Vagina (tissue), 2 donors: Measurements from ENCODE around the gene AGRN. TPM values are rescaled to one million over a fixed set of nuclear protein-coding genes. Genes with fewer than 3 reads are reported as not detected.

Source experiments
- DNase-seq, 2 donors: peaks; one replicate each; pipeline ENCODE4 v3.0.0-alpha.2; 2017; ENCODE audit errors: extremely low spot score in 2 of 2
- H3K27ac ChIP-seq: fragments of 200-600 bp; sonication (generic); one replicate; pipeline ENCODE4 v1.5.1; 2019
- H3K27me3 ChIP-seq: fragments of 200-600 bp; sonication (generic); one replicate; pipeline ENCODE4 v1.5.1; 2019
- H3K36me3 ChIP-seq, 2 donors: fragments of 200-600 bp; sonication (generic); one replicate each; pipeline ENCODE4 v1.5.1; 2017 to 2019
- H3K4me1 ChIP-seq: fragments of 200-600 bp; sonication (generic); one replicate; pipeline ENCODE4 v1.5.1; 2019
- H3K4me3 ChIP-seq, 2 donors: fragments of 200-600 bp; sonication (generic); 1 replicate in 1 of 2; 2 replicates in 1 of 2; pipeline ENCODE4 v1.5.1; 2016 to 2019
- H3K9me3 ChIP-seq: fragments of 200-600 bp; sonication (generic); one replicate; pipeline ENCODE4 v1.5.1; 2019
- POLR2A ChIP-seq, 2 donors: fragments of 450-650 bp; IDR thresholded peaks; one replicate each; pipeline ENCODE4 v1.6.1; 2017; ENCODE audit warnings: antibody characterized with exemption in 2 of 2, mild to moderate bottlenecking in 2 of 2, moderate library complexity in 2 of 2
- POLR2AphosphoS5 ChIP-seq, 2 donors: sonication (generic); formaldehyde crosslinking; IDR thresholded peaks; one replicate each; pipeline ENCODE4 v1.9.0; 2017; ENCODE audit warnings: antibody characterized with exemption in 2 of 2, mild to moderate bottlenecking in 2 of 2, low read depth in 1 of 2; ENCODE audit not compliant: insufficient read depth in 1 of 2
- intact Hi-C: fragments of 100-400 bp; cut with DNase I; formaldehyde crosslinking; loops from one replicate; pipeline ENCODE4 v1.15.1; 2023
- total RNA-seq: library from RNA; depleted of rRNA; stranded (reverse); fragments of >200 nt; gene quantifications from one replicate; pipeline ENCODE4 v1.2.3, GENCODE V29; 2016
- TF ChIP-seq, protein P1 (sequence below), 3 experiments: fragments of 450-650 bp in 2 of 3; fragments of 200-600 bp in 1 of 3; sonication (generic) in 1 of 3; IDR thresholded peaks; one replicate each; pipeline ENCODE4 v1.5.1; 2017 to 2019; ENCODE audit warnings: antibody characterized with exemption in 3 of 3, mild to moderate bottlenecking in 2 of 3, moderate library complexity in 2 of 3

AGRN gene
- total RNA-seq, 1 donor from 2014 or later = 25.5 TPM

DNA sequence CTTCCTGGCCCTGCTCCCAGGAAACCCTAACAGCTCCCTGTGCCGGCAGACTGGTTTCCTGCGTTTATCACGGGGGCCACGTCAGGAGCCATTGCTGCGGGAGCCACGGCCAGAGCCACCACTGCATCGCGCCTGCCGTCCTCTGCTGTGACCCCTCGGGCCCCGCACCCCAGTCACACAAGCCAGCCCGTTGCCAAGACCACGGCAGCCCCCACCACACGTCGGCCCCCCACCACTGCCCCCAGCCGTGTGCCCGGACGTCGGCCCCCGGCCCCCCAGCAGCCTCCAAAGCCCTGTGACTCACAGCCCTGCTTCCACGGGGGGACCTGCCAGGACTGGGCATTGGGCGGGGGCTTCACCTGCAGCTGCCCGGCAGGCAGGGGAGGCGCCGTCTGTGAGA lies 28.0 kb downstream of the AGRN start:
- TF ChIP-seq POLR2A (IDR thresholded peaks at IDR 0.05) (no peak), POLR2AphosphoS5 (IDR thresholded peaks at IDR 0.05; ENCODE audit: insufficient read depth in 1 of 2, low read depth in 1 of 2) (no peak)
- TF ChIP-seq, protein P1, sequence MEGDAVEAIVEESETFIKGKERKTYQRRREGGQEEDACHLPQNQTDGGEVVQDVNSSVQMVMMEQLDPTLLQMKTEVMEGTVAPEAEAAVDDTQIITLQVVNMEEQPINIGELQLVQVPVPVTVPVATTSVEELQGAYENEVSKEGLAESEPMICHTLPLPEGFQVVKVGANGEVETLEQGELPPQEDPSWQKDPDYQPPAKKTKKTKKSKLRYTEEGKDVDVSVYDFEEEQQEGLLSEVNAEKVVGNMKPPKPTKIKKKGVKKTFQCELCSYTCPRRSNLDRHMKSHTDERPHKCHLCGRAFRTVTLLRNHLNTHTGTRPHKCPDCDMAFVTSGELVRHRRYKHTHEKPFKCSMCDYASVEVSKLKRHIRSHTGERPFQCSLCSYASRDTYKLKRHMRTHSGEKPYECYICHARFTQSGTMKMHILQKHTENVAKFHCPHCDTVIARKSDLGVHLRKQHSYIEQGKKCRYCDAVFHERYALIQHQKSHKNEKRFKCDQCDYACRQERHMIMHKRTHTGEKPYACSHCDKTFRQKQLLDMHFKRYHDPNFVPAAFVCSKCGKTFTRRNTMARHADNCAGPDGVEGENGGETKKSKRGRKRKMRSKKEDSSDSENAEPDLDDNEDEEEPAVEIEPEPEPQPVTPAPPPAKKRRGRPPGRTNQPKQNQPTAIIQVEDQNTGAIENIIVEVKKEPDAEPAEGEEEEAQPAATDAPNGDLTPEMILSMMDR (IDR thresholded peaks at IDR 0.05) = no peak
- Histone ChIP-seq H3K36me3 (peaks cover 0 to 16% of the 10 kb centered on the region in 2 donors), H3K9me3 (no peaks in the 10 kb centered on the region), H3K4me3 (no peak overlapping the region), H3K27me3 (no peaks in the 10 kb centered on the region), H3K27ac (no peak overlapping the region), H3K4me1 (no peaks in the 10 kb centered on the region)
- intact Hi-C loops = no loop called here
- DNase-seq = no peak

DNA sequence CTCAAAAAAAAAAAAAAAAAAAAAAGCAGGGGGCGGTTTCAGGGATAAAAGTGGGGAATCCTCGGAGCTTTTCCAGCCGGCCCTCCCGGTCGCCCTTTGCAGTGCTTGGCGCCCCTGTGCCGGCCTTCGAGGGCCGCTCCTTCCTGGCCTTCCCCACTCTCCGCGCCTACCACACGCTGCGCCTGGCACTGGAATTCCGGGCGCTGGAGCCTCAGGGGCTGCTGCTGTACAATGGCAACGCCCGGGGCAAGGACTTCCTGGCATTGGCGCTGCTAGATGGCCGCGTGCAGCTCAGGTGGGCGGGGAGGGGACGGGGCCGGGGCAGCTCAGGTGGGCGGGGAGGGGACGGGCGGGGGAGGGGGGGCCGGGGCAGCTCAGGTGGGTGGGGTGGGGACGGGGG lies 28.8 kb downstream of the AGRN start:
- H3K36me3 ChIP-seq = peaks cover 0 to 16% of the 10 kb centered on the region in 2 donors
- intact Hi-C loops = no loop called here

DNA sequence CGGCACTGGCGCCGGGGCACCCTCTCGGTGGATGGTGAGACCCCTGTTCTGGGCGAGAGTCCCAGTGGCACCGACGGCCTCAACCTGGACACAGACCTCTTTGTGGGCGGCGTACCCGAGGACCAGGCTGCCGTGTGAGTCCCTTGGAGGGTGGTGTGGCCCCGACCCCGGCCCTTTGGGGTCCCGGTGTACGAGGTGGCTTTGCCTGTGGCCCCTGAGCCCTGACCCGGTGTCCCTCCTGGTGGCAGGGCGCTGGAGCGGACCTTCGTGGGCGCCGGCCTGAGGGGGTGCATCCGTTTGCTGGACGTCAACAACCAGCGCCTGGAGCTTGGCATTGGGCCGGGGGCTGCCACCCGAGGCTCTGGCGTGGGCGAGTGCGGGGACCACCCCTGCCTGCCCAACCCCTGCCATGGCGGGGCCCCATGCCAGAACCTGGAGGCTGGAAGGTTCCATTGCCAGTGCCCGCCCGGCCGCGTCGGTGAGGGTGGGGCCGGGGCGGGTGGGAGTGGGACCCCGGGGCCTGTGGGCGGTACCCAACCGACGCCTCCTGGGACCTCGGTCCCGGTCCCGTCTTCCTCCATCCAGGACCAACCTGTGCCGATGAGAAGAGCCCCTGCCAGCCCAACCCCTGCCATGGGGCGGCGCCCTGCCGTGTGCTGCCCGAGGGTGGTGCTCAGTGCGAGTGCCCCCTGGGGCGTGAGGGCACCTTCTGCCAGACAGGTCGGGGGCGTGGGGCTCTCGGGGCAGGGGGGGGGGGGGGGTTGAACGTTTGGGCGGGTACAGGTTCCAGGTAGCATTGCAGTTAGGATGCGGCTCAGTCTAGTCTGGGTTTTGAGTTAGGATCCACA lies 29.6 kb downstream of the AGRN start:
- TF ChIP-seq POLR2AphosphoS5 (IDR thresholded peaks at IDR 0.05; ENCODE audit: insufficient read depth in 1 of 2, low read depth in 1 of 2) (no peak), POLR2A (IDR thresholded peaks at IDR 0.05) (no peak)
- TF ChIP-seq, protein P1 (IDR thresholded peaks at IDR 0.05) = no peak
- Histone ChIP-seq H3K36me3 (peaks cover 0 to 16% of the 10 kb centered on the region in 2 donors), H3K27me3 (no peaks in the 10 kb centered on the region), H3K4me3 (no peak overlapping the region), H3K27ac (no peak overlapping the region), H3K9me3 (no peaks in the 10 kb centered on the region), H3K4me1 (no peaks in the 10 kb centered on the region)
- intact Hi-C loops = no loop called here
- DNase-seq = no peak

More for the DNA sequence above, 28.8 kb downstream of the AGRN start:
- H3K27me3 ChIP-seq = no peaks in the 10 kb centered on the region
- TF ChIP-seq POLR2A (IDR thresholded peaks at IDR 0.05) (no peak), POLR2AphosphoS5 (IDR thresholded peaks at IDR 0.05; ENCODE audit: insufficient read depth in 1 of 2, low read depth in 1 of 2) (no peak)
- TF ChIP-seq, protein P1 (IDR thresholded peaks at IDR 0.05) = no peak
- no peak for DNase-seq
- H3K27ac ChIP-seq = no peak overlapping the region
- no peak overlapping the region for H3K4me3 ChIP-seq
- H3K9me3 ChIP-seq = no peaks in the 10 kb centered on the region
- H3K4me1 ChIP-seq = no peaks in the 10 kb centered on the region

DNA sequence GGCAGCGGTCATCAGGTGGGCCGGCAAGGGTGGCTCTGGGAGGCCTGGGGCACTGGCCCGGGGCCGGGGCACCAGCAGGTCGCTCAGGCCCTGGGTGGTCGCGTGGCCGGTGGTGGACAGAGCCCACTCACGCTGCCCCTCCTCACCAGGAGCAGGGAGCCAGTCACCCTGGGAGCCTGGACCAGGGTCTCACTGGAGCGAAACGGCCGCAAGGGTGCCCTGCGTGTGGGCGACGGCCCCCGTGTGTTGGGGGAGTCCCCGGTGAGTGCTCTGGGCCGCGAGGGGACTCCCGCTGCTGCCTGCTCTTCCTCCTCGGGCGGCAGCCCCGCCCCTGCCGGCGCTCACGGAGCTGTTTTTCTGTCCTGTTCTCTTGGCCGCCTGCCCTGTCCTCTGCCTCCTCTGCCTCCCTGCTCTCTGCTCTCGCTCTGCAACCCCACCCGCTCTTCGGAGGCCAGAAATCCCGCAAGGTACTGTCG lies 30.7 kb downstream of the AGRN start:
- Histone ChIP-seq H3K27me3 (no peaks in the 10 kb centered on the region), H3K36me3 (peaks cover 0 to 10% of the 10 kb centered on the region in 2 donors), H3K4me1 (no peaks in the 10 kb centered on the region), H3K4me3 (no peak overlapping the region), H3K27ac (no peak overlapping the region), H3K9me3 (no peaks in the 10 kb centered on the region)
- TF ChIP-seq, protein P1 (IDR thresholded peaks at IDR 0.05) = no peak
- no peak for TF ChIP-seq POLR2AphosphoS5 (IDR thresholded peaks at IDR 0.05; ENCODE audit: insufficient read depth in 1 of 2, low read depth in 1 of 2)
- no peak for TF ChIP-seq POLR2A (IDR thresholded peaks at IDR 0.05)
- no peak for DNase-seq
- intact Hi-C loops = no loop called here
